Prostate gland (tissue), 2 donors: ENCODE data around the gene RNF187.

Experiments
- POLR2AphosphoS5 ChIP-seq: sonication (generic); formaldehyde crosslinking; IDR thresholded peaks from one replicate; pipeline ENCODE4 v1.6.1; 2017; ENCODE audit warnings: antibody characterized with exemption
- TF ChIP-seq, protein P1 (sequence below), 4 experiments: fragments of 200-600 bp in 2 of 4; fragments of 450-650 bp in 2 of 4; sonication (generic) in 2 of 4; IDR thresholded peaks; 1 replicate in 3 of 4; 2 replicates in 1 of 4; pipeline ENCODE4 v1.5.1; 2016 to 2019; ENCODE audit warnings: antibody characterized with exemption in 4 of 4, mild to moderate bottlenecking in 2 of 4, moderate library complexity in 2 of 4

DNA sequence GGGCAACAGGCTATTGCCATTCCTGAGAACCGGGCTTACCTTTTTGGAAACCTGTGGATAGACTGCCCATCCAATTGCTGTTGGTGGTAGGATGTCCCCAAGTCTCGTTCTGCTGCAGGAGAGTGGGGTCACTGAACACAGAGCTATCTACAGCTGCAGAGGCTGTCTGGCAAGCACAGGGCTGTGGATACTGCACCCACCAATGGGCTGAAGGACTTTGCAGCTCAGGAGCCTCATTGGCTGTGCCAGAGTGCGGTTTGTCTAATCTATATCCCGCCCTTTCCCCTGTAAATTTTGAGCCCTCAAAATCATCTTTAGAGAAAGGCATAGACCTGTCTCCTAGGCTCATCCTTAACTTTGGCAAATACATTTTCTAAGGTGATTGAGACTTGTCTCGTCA, 15.3 kb downstream of the RNF187 start:
- TF ChIP-seq, protein P1, sequence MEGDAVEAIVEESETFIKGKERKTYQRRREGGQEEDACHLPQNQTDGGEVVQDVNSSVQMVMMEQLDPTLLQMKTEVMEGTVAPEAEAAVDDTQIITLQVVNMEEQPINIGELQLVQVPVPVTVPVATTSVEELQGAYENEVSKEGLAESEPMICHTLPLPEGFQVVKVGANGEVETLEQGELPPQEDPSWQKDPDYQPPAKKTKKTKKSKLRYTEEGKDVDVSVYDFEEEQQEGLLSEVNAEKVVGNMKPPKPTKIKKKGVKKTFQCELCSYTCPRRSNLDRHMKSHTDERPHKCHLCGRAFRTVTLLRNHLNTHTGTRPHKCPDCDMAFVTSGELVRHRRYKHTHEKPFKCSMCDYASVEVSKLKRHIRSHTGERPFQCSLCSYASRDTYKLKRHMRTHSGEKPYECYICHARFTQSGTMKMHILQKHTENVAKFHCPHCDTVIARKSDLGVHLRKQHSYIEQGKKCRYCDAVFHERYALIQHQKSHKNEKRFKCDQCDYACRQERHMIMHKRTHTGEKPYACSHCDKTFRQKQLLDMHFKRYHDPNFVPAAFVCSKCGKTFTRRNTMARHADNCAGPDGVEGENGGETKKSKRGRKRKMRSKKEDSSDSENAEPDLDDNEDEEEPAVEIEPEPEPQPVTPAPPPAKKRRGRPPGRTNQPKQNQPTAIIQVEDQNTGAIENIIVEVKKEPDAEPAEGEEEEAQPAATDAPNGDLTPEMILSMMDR (IDR thresholded peaks at IDR 0.05): no peak
- TF ChIP-seq POLR2AphosphoS5: no peak
